Progenitor cell of endocrine pancreas (in vitro differentiated cells): ENCODE results near the gene FMN1. TPM values are rescaled to one million over a fixed set of nuclear protein-coding genes. Genes with fewer than 3 reads are reported as not detected.
A peak's percentile ranks its signal among the peaks of the same experiment; 100 is the strongest.

ENCODE experiments used
- DNase-seq: peaks from one replicate; pipeline ENCODE4 v3.0.0; 2021; ENCODE audit warnings: low spot score; ENCODE audit not compliant: unreplicated experiment
- H3K27ac Mint-ChIP-seq: 2 replicates; pipeline ENCODE4 v1.8.0; 2021; ENCODE audit warnings: mild to moderate bottlenecking, moderate library complexity, mixed read lengths
- H3K27me3 Mint-ChIP-seq: 2 replicates; pipeline ENCODE4 v1.8.0; 2021; ENCODE audit warnings: mixed read lengths
- H3K36me3 Mint-ChIP-seq: 2 replicates; pipeline ENCODE4 v1.8.0; 2022; ENCODE audit warnings: mixed read lengths; ENCODE audit not compliant: insufficient read depth
- H3K4me1 Mint-ChIP-seq: 2 replicates; pipeline ENCODE4 v1.8.0; 2021; ENCODE audit warnings: low read depth, mixed read lengths
- H3K4me3 Mint-ChIP-seq: 2 replicates; pipeline ENCODE4 v1.8.0; 2021; ENCODE audit warnings: low read depth, mild to moderate bottlenecking, moderate library complexity, mixed read lengths
- H3K9me3 Mint-ChIP-seq: 2 replicates; pipeline ENCODE4 v1.8.0; 2021; ENCODE audit warnings: low read depth, mixed read lengths
- total RNA-seq: library from RNA; stranded (reverse); gene quantifications from 2 replicates; pipeline ENCODE4 v1.2.1, GENCODE V29; 2021
- TF ChIP-seq, protein P1 (sequence below): fragments of 200-600 bp; sonication (generic); IDR thresholded peaks from one replicate; pipeline ENCODE4 v1.5.0; 2021; ENCODE audit warnings: antibody characterized with exemption, mild to moderate bottlenecking; ENCODE audit not compliant: unreplicated experiment

Gene FMN1
- total RNA-seq, 1 donor from 2014 or later: 0.41 TPM

GRCh38 chr15:32965897-32966296 lies 228.6 kb downstream of the FMN1 start:
- Mint-ChIP-seq H3K27ac (no peak overlapping the region), H3K27me3 (peaks cover 4% of the 10 kb centered on the region), H3K9me3 (no peaks in the 10 kb centered on the region), H3K4me1 (no peaks in the 10 kb centered on the region), H3K4me3 (no peak overlapping the region), H3K36me3 (no peaks in the 10 kb centered on the region)
- TF ChIP-seq, protein P1, sequence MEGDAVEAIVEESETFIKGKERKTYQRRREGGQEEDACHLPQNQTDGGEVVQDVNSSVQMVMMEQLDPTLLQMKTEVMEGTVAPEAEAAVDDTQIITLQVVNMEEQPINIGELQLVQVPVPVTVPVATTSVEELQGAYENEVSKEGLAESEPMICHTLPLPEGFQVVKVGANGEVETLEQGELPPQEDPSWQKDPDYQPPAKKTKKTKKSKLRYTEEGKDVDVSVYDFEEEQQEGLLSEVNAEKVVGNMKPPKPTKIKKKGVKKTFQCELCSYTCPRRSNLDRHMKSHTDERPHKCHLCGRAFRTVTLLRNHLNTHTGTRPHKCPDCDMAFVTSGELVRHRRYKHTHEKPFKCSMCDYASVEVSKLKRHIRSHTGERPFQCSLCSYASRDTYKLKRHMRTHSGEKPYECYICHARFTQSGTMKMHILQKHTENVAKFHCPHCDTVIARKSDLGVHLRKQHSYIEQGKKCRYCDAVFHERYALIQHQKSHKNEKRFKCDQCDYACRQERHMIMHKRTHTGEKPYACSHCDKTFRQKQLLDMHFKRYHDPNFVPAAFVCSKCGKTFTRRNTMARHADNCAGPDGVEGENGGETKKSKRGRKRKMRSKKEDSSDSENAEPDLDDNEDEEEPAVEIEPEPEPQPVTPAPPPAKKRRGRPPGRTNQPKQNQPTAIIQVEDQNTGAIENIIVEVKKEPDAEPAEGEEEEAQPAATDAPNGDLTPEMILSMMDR: no peak
- no peak for DNase-seq

- H3K27ac Mint-ChIP-seq: no peak overlapping the region
- TF ChIP-seq, protein P1: no peak
- H3K4me1 Mint-ChIP-seq: peaks cover 1% of the 10 kb centered on the region
- H3K36me3 Mint-ChIP-seq: no peaks in the 10 kb centered on the region
- H3K9me3 Mint-ChIP-seq: no peaks in the 10 kb centered on the region
- H3K27me3 Mint-ChIP-seq: no peaks in the 10 kb centered on the region
- no peak overlapping the region for H3K4me3 Mint-ChIP-seq
- DNase-seq: no peak
Observed at GRCh38 chr15:32959077-32959476, 235.4 kb downstream of the FMN1 start.

DNA sequence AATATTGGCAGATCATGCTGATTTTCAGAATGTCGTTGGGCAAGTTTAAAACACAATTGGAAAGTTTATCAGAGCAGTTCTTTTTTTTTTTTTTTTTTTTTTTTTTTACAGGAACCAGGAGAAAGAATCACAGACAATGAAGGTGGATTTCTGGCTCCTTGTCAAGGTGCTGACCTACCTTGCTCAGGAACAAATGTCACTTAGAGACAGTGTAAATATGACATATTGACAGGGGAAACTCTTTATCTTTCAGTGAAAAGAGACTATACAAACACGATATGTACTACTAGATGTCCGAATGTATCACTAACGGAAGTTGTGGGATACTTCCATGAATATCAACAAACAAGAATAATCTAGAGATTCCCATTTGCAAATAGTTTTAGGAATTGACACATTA lies 237.3 kb downstream of the FMN1 start:
- no peaks in the 10 kb centered on the region for H3K27me3 Mint-ChIP-seq
- H3K27ac Mint-ChIP-seq: no peak overlapping the region
- no peaks in the 10 kb centered on the region for H3K9me3 Mint-ChIP-seq
- TF ChIP-seq, protein P1: no peak
- peaks cover 5% of the 10 kb centered on the region for H3K4me1 Mint-ChIP-seq
- no peak overlapping the region for H3K4me3 Mint-ChIP-seq
- H3K36me3 Mint-ChIP-seq: no peaks in the 10 kb centered on the region
- DNase-seq: no peak

DNA sequence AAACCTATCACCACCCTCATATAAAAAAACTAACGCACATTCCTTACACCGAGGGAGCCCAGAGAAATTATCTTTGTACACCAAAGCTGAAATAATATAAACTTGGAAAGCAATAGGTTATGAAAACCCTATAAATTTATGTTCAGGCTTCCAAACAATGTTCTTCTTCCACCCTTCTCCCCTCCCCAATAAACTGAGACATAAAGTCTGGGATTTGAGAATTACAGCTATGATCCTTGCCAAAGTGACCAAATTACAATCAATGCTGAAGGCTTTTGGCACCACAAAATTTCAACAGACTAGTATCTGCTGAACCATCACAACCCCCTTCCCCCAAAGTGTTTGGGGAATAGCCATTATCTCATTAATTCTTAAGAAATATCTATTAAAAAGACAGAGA lies 237.8 kb downstream of the FMN1 start:
- no peaks in the 10 kb centered on the region for H3K27me3 Mint-ChIP-seq
- DNase-seq: no peak
- no peak overlapping the region for H3K27ac Mint-ChIP-seq
- H3K9me3 Mint-ChIP-seq: no peaks in the 10 kb centered on the region
- no peaks in the 10 kb centered on the region for H3K36me3 Mint-ChIP-seq
- H3K4me3 Mint-ChIP-seq: no peak overlapping the region
- TF ChIP-seq, protein P1: no peak
- peaks cover 5% of the 10 kb centered on the region for H3K4me1 Mint-ChIP-seq

DNA sequence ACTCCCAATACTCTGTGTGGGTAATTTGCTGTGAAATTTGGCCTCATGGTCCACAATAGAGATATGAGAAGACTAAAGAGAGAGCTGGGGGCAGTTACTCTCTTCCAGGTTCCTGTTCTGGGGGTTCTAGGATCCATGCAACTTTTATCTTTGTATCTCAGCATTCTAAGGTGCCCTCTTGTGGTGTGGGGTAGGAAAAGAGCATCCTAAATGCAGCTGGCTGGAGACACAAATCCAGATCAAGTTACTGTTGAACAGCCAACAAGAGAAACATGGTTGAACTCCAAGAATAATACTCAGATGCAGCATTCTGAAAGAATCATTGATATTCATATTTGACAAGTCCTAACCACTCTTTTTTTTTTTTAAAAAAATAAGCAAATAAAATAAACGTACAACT lies 238.5 kb downstream of the FMN1 start:
- Mint-ChIP-seq H3K4me3 (no peak overlapping the region), H3K36me3 (no peaks in the 10 kb centered on the region), H3K4me1 (peaks cover 5% of the 10 kb centered on the region), H3K9me3 (no peaks in the 10 kb centered on the region), H3K27ac (no peak overlapping the region), H3K27me3 (no peaks in the 10 kb centered on the region)
- DNase-seq: no peak
- TF ChIP-seq, protein P1: peak; percentile 33
